MCF 10A (cell line): ENCODE measurements around the gene PPIF. TPM values are rescaled to one million over a fixed set of nuclear protein-coding genes. Genes with fewer than 3 reads are reported as not detected.
"Not testable (repeated sequence)": the region's sequence is repeated elsewhere in the genome, so short reads cannot be mapped to it uniquely, and the experiment has no call there.

Source experiments
- BruUV-seq: library from RNA; stranded (reverse); fragments of 400-500 nt; replicated peaks from 2 replicates; lab custom pipeline; 2021; lab: Mats Ljungman, UMichigan
- CTCF ChIA-PET: fragments of 300-600 bp; sonication (Branson Sonifier 250); formaldehyde crosslinking; extraction: SDS; loops from one replicate; lab custom pipeline; 2021; ENCODE audit warnings: antibody characterized with exemption, inconsistent platforms; lab: Yijun Ruan, JAX
- POLR2A ChIA-PET: fragments of 300-600, 350-650 bp; sonication (Branson Sonifier 250); formaldehyde crosslinking; extraction: SDS; loops from one replicate; lab custom pipeline; 2020; ENCODE audit warnings: antibody characterized with exemption, inconsistent platforms; lab: Yijun Ruan, JAX
- DNase-seq: peaks from one replicate; pipeline ENCODE4 v3.0.0-alpha.2; 2018; ENCODE audit not compliant: unreplicated experiment
- H3K27ac Mint-ChIP-seq: one replicate; pipeline ENCODE4 v1.8.0; 2022; ENCODE audit warnings: mild to moderate bottlenecking, low read depth, mixed read lengths; ENCODE audit not compliant: unreplicated experiment
- H3K27me3 Mint-ChIP-seq: one replicate; pipeline ENCODE4 v1.8.0; 2022; ENCODE audit warnings: mixed read lengths; ENCODE audit not compliant: insufficient read depth, unreplicated experiment
- H3K36me3 Mint-ChIP-seq: one replicate; pipeline ENCODE4 v1.8.0; 2022; ENCODE audit warnings: mild to moderate bottlenecking, moderate library complexity, mixed read lengths; ENCODE audit not compliant: insufficient read depth, unreplicated experiment
- H3K4me1 Mint-ChIP-seq: one replicate; pipeline ENCODE4 v1.8.0; 2022; ENCODE audit warnings: mixed read lengths; ENCODE audit not compliant: insufficient read depth, unreplicated experiment
- H3K4me3 Mint-ChIP-seq: one replicate; pipeline ENCODE4 v1.8.0; 2022; ENCODE audit warnings: mild to moderate bottlenecking, moderate library complexity, mixed read lengths; ENCODE audit not compliant: unreplicated experiment
- H3K9me3 Mint-ChIP-seq: one replicate; pipeline ENCODE4 v1.8.0; 2022; ENCODE audit warnings: mixed read lengths; ENCODE audit not compliant: unreplicated experiment
- intact Hi-C: fragments of 100-400 bp; cut with micrococcal nuclease; formaldehyde crosslinking; loops from 2 replicates; pipeline ENCODE4 v1.14.1; 2022
- total RNA-seq: library from RNA; stranded (reverse); gene quantifications from 2 replicates; pipeline ENCODE4 v1.2.3, GENCODE V29; 2022
- TF ChIP-seq, protein P1 (sequence below): fragments of 200-600 bp; IDR thresholded peaks from one replicate; pipeline ENCODE4 v1.8.0; 2022; ENCODE audit warnings: antibody characterized with exemption, mild to moderate bottlenecking; ENCODE audit not compliant: unreplicated experiment

PPIF gene
- total RNA-seq, 1 experiment from 2014 or later, result 76.5 TPM

DNA sequence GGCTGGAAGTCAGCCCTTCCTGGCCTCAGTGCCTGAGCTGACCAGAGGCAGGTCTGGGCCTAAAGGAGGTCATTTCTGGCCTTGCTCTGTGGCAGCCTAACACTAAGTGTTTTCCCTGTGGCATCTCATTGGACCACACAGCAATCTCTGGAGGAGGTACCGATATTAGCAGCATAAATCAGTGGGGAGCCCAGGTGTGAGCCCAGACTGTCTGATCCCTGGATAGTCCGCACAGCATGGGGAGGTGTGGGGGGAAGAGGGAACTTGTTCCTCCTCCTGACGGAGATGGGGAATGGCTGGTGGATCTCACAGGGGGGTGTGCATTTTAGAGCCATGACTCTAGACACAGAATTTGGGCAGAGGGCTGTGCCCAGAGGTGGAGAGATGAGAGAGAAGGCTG, 11.0 kb upstream of the PPIF start:
- intact Hi-C loops, result no loop called here
- BruUV-seq, result no TSS peak
- TF ChIP-seq, protein P1, sequence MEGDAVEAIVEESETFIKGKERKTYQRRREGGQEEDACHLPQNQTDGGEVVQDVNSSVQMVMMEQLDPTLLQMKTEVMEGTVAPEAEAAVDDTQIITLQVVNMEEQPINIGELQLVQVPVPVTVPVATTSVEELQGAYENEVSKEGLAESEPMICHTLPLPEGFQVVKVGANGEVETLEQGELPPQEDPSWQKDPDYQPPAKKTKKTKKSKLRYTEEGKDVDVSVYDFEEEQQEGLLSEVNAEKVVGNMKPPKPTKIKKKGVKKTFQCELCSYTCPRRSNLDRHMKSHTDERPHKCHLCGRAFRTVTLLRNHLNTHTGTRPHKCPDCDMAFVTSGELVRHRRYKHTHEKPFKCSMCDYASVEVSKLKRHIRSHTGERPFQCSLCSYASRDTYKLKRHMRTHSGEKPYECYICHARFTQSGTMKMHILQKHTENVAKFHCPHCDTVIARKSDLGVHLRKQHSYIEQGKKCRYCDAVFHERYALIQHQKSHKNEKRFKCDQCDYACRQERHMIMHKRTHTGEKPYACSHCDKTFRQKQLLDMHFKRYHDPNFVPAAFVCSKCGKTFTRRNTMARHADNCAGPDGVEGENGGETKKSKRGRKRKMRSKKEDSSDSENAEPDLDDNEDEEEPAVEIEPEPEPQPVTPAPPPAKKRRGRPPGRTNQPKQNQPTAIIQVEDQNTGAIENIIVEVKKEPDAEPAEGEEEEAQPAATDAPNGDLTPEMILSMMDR, result no peak
- no peaks in the 10 kb centered on the region for H3K9me3 Mint-ChIP-seq
- H3K4me1 Mint-ChIP-seq, result peaks cover 7% of the 10 kb centered on the region
- H3K36me3 Mint-ChIP-seq, result no peaks in the 10 kb centered on the region
- H3K27ac Mint-ChIP-seq, result no peak overlapping the region
- ChIA-PET POLR2A (no interaction called here), CTCF (interaction anchor here (0.9 to 4.8 kb wide), 2 partner anchors 9 to 15 kb away, joined by 4 to 34 read pairs; partner anchors contain the start of gene PPIF)
- DNase-seq, result no peak
- no peak overlapping the region for H3K4me3 Mint-ChIP-seq
- no peaks in the 10 kb centered on the region for H3K27me3 Mint-ChIP-seq

DNA sequence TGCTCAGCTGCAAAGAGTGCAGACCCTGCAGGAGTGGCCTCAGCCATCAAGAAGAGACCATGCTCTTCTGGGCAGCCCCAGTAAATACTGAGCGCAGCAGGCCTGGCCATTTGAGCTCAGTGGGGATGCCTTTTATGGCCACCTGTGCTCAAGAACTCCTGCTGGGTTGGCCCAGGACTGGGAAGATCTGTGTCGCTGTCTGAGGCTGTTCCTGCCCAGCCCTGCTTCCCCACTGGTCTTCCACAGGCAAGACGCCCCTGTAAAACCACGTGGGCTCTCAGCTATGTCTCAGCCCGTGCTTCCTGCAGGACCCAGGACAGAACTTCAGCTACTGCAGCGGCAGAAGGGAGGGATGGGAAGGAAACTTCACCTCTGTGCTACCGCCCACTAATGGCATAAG, 10.5 kb upstream of the PPIF start:
- Mint-ChIP-seq H3K4me3 (no peak overlapping the region), H3K27me3 (no peaks in the 10 kb centered on the region), H3K27ac (no peak overlapping the region), H3K9me3 (no peaks in the 10 kb centered on the region), H3K4me1 (peaks cover 7% of the 10 kb centered on the region), H3K36me3 (no peaks in the 10 kb centered on the region)
- BruUV-seq, result no TSS peak
- intact Hi-C loops, result no loop called here
- CTCF ChIA-PET, result interaction anchor here (0.9 to 4.8 kb wide), 2 partner anchors 9 to 15 kb away, joined by 4 to 34 read pairs; partner anchors contain the start of gene PPIF
- no peak for DNase-seq
- TF ChIP-seq, protein P1, result no peak
- POLR2A ChIA-PET, result interaction anchor here (0.6 kb wide), 1 partner anchor 138 kb away, joined by 3 read pairs; no protein-coding TSS in a partner anchor

DNA sequence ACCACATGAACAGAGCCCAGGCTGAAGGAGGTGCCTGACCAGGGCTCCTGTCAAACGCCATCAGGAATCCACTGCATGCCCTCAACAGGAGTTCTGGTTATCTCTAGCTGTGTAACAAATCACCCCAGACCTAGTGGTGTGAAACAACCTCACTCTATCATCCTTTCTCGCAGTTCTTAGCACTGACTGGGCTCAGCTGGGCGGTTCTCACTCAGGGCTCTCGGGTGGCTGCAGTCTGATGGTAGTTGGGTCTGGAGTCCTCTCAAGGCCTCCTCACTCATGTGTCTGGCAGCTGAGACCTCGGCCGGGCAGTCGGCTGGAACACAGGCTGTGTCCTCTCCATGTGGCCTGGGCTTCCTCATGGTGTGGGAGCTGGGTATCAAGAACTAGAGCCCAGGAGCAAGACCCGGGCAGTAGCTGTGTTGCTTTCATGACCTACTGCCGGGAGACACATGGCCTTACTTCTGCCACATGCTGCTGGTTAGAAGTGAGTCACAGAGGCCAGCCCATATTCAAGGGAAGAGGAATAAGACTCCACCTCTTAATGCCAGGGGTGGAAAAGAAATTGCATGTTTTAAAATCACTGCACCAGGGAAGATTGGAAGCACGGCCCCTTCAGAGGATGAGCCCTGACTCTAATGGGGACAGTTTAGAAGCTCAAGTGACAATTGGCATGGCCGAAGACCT, 9.3 kb upstream of the PPIF start:
- H3K27me3 Mint-ChIP-seq, H3K9me3 Mint-ChIP-seq, H3K4me3 Mint-ChIP-seq, POLR2A ChIA-PET, BruUV-seq, H3K36me3 Mint-ChIP-seq, H3K4me1 Mint-ChIP-seq, DNase-seq, H3K27ac Mint-ChIP-seq, intact Hi-C loops: not testable (repeated sequence)
- CTCF ChIA-PET, result interaction anchor here (0.7 to 4.8 kb wide), 2 partner anchors 8 to 1083 kb away, joined by 3 to 34 read pairs; partner anchors contain the start of gene PPIF

DNA sequence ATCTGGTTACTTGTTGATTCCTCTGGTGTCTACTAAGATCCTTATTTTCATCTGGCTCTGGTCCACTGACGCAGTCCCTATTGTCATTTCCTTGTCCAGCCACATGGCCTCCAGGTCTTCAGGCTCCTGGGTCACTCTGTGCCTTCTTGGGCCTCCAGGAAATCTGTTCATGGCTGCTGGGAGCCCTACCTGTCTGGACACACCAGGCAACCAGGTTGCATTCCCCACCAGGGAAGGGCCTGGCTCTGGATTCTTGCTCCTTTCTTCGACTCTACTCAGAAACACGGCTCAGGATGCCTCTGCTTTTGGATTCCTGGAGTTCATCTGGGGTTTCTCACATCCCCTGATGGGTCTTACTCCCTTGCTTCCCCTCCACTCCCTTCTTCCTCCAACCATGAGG, 8.0 kb upstream of the PPIF start:
- no peak for DNase-seq
- BruUV-seq, result no TSS peak
- ChIA-PET CTCF (no interaction called here), POLR2A (no interaction called here)
- TF ChIP-seq, protein P1, result no peak
- Mint-ChIP-seq H3K27ac (no peak overlapping the region), H3K27me3 (no peaks in the 10 kb centered on the region), H3K36me3 (no peaks in the 10 kb centered on the region), H3K4me1 (peaks cover under 1% of the 10 kb centered on the region), H3K9me3 (no peaks in the 10 kb centered on the region), H3K4me3 (no peak overlapping the region)
- intact Hi-C loops, result no loop called here
